ENCODE results near the gene SEPTIN6.

DNA sequence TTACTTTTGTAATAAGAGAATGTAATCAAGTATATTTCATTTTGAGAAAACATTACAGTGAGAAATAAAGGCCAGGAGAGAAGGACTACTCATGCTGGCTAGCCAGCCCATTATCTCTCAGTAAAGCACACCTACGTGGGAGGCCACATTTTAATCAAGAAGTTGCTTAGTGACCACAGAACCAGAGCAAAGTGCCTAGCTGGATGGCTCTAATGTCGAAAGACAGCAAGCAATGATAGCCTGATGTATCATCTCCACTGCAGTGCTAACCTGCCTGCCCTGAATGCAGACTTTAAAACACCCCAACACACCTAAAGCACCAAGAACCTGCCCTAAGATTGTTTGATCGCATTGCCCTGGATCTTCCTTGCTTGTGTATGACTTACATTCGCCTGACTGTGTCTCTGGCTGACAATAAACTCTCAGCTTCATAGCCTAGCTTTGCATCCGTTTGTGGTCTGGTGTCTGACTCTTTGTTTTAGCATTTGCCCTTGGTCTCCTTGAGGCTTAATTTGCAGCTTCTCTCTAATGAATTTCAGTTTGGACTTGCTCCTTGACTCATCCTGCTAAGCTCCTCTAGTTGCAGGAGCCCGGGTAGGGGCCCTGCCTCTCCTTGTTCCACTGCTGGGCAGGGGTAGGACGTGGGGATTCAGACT lies 34.1 kb upstream of the SEPTIN6 start:
- TF ChIP-seq POLR2A (IDR thresholded peaks at IDR 0.05; ENCODE audit: low read depth, low read length): no peak
- no peak for TF ChIP-seq CEBPB (IDR thresholded peaks at IDR 0.05; ENCODE audit: low read depth, low read length)
- TF ChIP-seq CTCF (conservative IDR thresholded peaks at IDR 0.05; ENCODE audit: low read depth, low read length): no peak
- TF ChIP-seq, protein P1, sequence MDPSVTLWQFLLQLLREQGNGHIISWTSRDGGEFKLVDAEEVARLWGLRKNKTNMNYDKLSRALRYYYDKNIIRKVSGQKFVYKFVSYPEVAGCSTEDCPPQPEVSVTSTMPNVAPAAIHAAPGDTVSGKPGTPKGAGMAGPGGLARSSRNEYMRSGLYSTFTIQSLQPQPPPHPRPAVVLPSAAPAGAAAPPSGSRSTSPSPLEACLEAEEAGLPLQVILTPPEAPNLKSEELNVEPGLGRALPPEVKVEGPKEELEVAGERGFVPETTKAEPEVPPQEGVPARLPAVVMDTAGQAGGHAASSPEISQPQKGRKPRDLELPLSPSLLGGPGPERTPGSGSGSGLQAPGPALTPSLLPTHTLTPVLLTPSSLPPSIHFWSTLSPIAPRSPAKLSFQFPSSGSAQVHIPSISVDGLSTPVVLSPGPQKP (IDR thresholded peaks at IDR 0.05; ENCODE audit: borderline replicate concordance, low read depth, low read length): no peak
- no peak for TF ChIP-seq RAD21 (IDR thresholded peaks at IDR 0.05; ENCODE audit: low read length)
- TF ChIP-seq RCOR1 (IDR thresholded peaks at IDR 0.05; ENCODE audit: insufficient replicate concordance, low read length): no peak
- no peak for TF ChIP-seq NFE2L2 (IDR thresholded peaks at IDR 0.05; ENCODE audit: low read depth, low read length)
- no peak for TF ChIP-seq MAZ (IDR thresholded peaks at IDR 0.05; ENCODE audit: borderline replicate concordance, low read depth, low read length)
- TF ChIP-seq MAFK (IDR thresholded peaks at IDR 0.05; ENCODE audit: low read depth, low read length): no peak

Data from IMR-90 (cell line).